ENCODE data around the gene ABCG1. TPM values are rescaled to one million over a fixed set of nuclear protein-coding genes. Genes with fewer than 3 reads are reported as not detected.

ABCG1 gene
- total RNA-seq, 1 donor from 2014 or later: 10.2 TPM

DNA sequence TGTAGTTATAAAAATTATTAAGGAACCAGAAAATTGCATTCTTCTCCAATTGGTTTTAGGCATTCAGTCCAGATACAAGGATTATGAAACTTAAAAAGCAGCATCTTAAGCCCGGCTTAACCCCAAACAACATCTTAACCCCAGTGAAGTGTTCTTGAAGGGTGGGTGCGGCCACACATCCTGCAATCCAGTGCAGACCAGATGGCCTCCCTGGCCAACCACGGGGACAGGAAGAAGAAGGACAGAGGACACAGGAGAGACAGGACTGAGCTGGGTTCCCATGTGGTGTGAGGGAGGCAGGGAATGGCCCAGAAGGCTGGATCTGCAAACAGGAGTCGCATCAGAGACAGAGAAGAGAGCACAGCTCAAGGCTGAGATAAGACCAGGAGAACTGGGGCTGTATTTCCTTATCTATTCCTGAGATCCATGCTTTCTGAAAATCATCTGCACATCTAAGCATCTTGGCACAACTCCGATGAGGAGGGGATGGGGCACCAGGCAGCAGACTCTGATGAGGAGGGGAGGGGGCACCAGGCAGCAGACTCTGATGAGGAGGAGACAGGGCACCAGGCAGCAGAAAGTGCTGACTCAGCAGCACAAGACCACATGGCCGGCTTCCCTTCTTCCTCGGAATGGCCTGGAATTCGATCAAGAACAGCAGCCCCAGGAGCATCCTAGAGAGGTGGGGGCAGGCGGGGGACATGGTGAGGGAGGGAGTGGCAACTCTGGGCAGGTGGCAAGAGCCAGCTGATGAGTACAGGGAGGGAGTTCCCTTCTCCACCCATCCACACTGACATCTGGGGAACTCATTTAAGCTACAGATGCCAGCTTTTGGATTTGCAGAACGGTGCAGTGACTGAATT, 26.6 kb downstream of the ABCG1 start:
- H3K27ac Mint-ChIP-seq: no peak overlapping the region
- intact Hi-C loops (cut with micrococcal nuclease): no loop called here

DNA sequence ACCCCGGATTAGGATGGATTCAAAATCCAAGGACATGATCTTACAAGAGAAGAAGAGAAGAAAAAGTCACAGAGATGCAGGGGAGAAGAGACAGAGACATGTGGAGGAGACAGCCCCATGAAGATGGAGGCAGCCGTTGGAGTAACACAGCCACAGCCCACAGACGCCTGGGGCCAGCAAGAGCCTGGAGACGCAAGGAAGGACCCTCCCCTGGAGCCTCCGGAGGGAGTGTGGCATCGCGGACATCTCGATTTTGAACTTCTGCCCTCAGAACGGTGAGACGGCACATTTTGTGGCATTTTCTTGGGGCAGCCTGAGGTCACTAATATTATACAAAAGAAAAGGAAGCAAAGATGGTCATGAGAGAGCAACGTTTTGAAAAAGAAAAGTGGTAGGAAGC, 28.8 kb downstream of the ABCG1 start:
- Mint-ChIP-seq H3K27me3 (ENCODE audit: insufficient read depth) (no peaks in the 10 kb centered on the region), H3K27ac (no peak overlapping the region), H3K4me3 (no peak overlapping the region), H3K9me3 (no peaks in the 10 kb centered on the region), H3K36me3 (ENCODE audit: low read depth) (peaks cover 13% of the 10 kb centered on the region), H3K4me1 (ENCODE audit: low read depth) (no peaks in the 10 kb centered on the region)
- intact Hi-C loops (cut with micrococcal nuclease): no loop called here
- no peak for DNase-seq (ENCODE audit: low spot score)

More for the DNA sequence above, 26.6 kb downstream of the ABCG1 start:
- Mint-ChIP-seq H3K36me3 (ENCODE audit: low read depth) (peaks cover 13% of the 10 kb centered on the region), H3K27me3 (ENCODE audit: insufficient read depth) (no peaks in the 10 kb centered on the region), H3K9me3 (no peaks in the 10 kb centered on the region), H3K4me1 (ENCODE audit: low read depth) (no peaks in the 10 kb centered on the region), H3K4me3 (no peak overlapping the region)
- DNase-seq (ENCODE audit: low spot score): no peak

DNA sequence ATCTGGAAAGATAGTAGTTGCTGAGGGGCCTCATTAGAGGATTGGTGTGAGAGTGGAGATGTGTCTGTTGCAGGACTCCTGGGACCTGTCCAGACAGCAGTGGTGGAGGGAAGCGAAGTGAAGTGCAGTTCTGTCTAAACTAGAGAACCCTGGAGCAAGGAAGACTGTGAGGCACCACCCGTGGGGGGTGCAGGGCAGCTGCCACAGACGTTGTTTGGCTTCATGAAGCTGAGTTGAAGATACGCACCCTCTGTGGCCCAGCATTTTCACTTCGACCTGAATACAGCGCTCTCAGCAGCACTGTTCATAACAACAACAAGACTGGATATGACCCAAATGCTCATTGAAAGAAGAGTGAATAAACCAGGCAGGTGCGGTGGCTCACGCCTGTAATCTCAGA, 29.3 kb downstream of the ABCG1 start:
- Mint-ChIP-seq H3K27ac (no peak overlapping the region), H3K4me3 (no peak overlapping the region), H3K27me3 (ENCODE audit: insufficient read depth) (no peaks in the 10 kb centered on the region), H3K4me1 (ENCODE audit: low read depth) (no peaks in the 10 kb centered on the region), H3K9me3 (no peaks in the 10 kb centered on the region), H3K36me3 (ENCODE audit: low read depth) (peaks cover 13% of the 10 kb centered on the region)
- intact Hi-C loops (cut with micrococcal nuclease): no loop called here
- no peak for DNase-seq (ENCODE audit: low spot score)

DNA sequence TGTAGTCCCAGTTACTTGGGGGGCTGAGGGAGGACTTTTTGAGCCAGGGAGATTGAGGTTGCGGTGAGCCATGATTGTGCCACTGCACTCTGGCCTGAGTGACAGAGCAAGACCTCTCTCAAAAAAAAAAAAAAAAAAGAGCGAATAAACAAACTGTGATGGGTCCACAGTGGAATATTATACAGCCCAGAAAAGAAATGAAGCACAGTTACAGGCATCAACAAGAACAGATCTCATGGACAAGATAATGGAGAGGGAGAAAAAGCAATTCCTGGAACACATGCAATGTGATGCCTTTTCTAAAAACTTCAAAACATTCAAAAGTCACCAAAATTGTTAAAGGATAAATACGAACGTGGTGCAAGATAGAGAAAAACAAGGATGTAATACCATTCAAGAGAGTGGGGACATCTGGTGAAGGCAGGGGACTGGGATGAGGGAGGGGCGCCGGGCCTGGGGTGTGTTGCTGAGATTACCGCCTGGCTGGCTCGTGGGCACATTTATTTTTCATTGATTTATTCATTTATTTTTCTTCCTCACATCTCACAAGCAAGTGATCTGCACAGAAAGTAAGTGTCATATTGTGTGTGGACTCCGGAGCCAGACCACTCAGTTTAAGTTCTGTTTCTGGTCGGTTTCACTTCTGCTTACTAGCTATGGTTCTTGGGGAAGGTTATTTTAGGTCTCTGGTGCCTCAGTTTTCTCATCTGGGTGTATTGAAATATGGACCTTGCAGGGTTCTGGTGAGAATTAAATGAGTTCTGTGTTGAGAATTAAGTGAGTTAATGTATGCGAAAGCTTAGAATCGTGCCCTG, 30.1 kb downstream of the ABCG1 start:
- no peak overlapping the region for H3K27ac Mint-ChIP-seq
- H3K36me3 Mint-ChIP-seq (ENCODE audit: low read depth): peaks cover 13% of the 10 kb centered on the region
- no peak for DNase-seq (ENCODE audit: low spot score)
- no peaks in the 10 kb centered on the region for H3K27me3 Mint-ChIP-seq (ENCODE audit: insufficient read depth)
- intact Hi-C loops (cut with micrococcal nuclease): no loop called here
- H3K4me3 Mint-ChIP-seq: no peak overlapping the region
- H3K4me1 Mint-ChIP-seq (ENCODE audit: low read depth): no peaks in the 10 kb centered on the region
- H3K9me3 Mint-ChIP-seq: no peaks in the 10 kb centered on the region

DNA sequence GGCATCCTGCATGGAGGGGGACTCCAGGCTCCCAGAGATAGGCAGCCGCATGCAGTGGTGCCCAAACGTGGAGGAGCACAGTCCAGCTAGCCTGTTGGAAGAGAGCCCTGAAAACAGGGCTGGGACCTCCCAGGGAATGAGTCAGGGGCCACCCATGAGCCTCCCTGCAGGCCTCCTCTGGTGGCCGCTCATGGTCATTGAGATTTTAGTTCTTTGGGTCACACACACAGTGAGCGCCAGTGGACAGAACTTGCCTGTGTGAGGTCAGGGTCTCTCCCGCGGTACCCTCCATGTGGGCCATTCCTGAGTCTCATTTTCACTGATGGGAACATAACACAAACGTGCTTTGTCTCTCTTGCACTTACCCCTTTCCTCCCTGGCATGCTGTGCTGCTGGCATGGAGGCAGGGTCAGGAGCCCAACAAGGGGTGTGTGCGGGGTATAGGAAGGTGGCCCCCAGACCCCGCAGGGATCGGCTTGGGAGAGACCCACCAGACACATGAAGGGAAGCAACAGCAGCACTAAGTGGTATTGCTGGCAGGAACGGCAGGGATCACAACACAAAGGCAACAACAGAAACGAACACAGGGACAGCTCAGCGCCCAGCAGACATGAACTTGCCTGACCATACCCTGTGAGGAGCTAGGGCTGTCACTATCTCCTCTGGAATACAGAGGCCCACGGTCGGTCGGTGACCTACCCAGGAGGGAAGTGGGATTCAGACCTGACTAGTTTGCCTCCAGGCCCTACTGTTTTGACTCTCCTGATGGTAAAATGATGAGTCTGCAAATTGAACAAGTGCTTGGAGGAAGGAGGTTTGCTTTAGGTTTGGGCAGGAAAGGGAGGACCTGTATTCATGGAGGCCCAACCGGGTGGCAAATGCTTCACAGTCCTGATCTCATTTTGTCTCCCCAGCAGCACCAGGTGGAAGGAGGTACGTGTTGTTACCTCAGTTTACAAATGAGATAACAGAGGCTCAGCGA, 31.8 kb downstream of the ABCG1 start:
- H3K27ac Mint-ChIP-seq: no peak overlapping the region
- no peak for DNase-seq (ENCODE audit: low spot score)
- peaks cover 11% of the 10 kb centered on the region for H3K36me3 Mint-ChIP-seq (ENCODE audit: low read depth)
- H3K4me3 Mint-ChIP-seq: no peak overlapping the region
- no peaks in the 10 kb centered on the region for H3K9me3 Mint-ChIP-seq
- intact Hi-C loops (cut with micrococcal nuclease): no loop called here
- no peaks in the 10 kb centered on the region for H3K4me1 Mint-ChIP-seq (ENCODE audit: low read depth)
- H3K27me3 Mint-ChIP-seq (ENCODE audit: insufficient read depth): peaks cover 1% of the 10 kb centered on the region

- intact Hi-C loops (cut with micrococcal nuclease): no loop called here
- Mint-ChIP-seq H3K36me3 (ENCODE audit: low read depth) (peaks cover 11% of the 10 kb centered on the region), H3K4me1 (ENCODE audit: low read depth) (no peaks in the 10 kb centered on the region), H3K27ac (no peak overlapping the region), H3K9me3 (no peaks in the 10 kb centered on the region), H3K27me3 (ENCODE audit: insufficient read depth) (peaks cover 1% of the 10 kb centered on the region), H3K4me3 (no peak overlapping the region)
- no peak for DNase-seq (ENCODE audit: low spot score)
Measured at GRCh38 chr21:42251654-42252324, 32.8 kb downstream of the ABCG1 start.

DNA sequence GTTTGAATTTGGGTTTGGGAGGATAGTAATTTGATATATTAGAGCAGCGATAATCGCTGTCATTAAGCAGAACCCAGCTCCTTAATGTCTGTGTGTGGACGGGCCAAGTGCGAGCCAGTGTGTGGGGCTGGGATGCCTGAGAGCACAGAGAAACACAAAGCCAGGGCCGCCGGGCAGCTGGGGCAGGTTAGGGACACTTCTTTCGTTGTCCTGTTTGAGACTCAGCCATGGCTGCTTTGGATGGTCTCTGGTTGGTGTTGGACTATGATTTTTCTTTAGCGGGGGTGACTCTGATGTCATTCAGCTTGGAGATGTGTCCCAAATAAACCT, 33.4 kb downstream of the ABCG1 start:
- Mint-ChIP-seq H3K9me3 (no peaks in the 10 kb centered on the region), H3K36me3 (ENCODE audit: low read depth) (peaks cover 11% of the 10 kb centered on the region)
- intact Hi-C loops (cut with micrococcal nuclease): no loop called here

DNA sequence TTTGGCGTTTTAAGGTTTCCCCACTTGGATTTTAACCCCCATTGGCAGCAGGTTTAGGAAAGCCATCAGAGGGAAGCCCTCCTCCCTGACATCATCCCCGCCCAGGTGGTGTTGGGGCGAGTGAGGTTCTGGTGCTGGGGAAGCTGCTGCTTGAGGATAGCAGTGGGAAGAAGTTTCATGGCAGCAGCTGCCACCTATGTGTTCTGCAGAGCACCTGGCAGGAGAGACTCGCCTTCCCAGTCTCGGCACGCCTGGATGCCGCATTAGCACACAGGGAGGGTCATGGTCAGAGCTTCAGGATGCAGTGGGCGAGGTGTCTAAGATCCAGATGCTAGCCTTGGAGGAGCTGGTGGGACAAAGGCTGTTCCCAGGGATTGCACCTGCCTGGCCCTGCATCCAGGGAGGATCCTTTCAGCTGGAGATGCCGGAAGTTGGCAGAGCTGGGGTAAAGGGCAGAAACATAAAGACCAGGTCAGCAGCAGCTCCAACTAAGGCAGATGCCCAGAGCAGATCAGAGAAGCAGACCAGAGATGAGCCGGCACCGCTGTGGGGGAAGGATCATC, 33.9 kb downstream of the ABCG1 start:
- no peaks in the 10 kb centered on the region for H3K9me3 Mint-ChIP-seq
- intact Hi-C loops (cut with micrococcal nuclease): no loop called here
- DNase-seq (ENCODE audit: low spot score): no peak
- H3K27ac Mint-ChIP-seq: no peak overlapping the region
- peaks cover 1% of the 10 kb centered on the region for H3K27me3 Mint-ChIP-seq (ENCODE audit: insufficient read depth)
- peaks cover 7% of the 10 kb centered on the region for H3K36me3 Mint-ChIP-seq (ENCODE audit: low read depth)
- no peak overlapping the region for H3K4me3 Mint-ChIP-seq
- no peaks in the 10 kb centered on the region for H3K4me1 Mint-ChIP-seq (ENCODE audit: low read depth)

More for the DNA sequence above, 33.4 kb downstream of the ABCG1 start:
- no peak for DNase-seq (ENCODE audit: low spot score)
- H3K27me3 Mint-ChIP-seq (ENCODE audit: insufficient read depth): peaks cover 1% of the 10 kb centered on the region
- H3K27ac Mint-ChIP-seq: no peak overlapping the region
- H3K4me1 Mint-ChIP-seq (ENCODE audit: low read depth): no peaks in the 10 kb centered on the region
- no peak overlapping the region for H3K4me3 Mint-ChIP-seq

GRCh38 chr21:42253466-42253865, 34.5 kb downstream of the ABCG1 start:
- intact Hi-C loops (cut with micrococcal nuclease): no loop called here
- no peaks in the 10 kb centered on the region for H3K9me3 Mint-ChIP-seq
- no peak for DNase-seq (ENCODE audit: low spot score)
- H3K27ac Mint-ChIP-seq: no peak overlapping the region
- H3K36me3 Mint-ChIP-seq (ENCODE audit: low read depth): peaks cover 2% of the 10 kb centered on the region
- H3K27me3 Mint-ChIP-seq (ENCODE audit: insufficient read depth): peaks cover 3% of the 10 kb centered on the region
- H3K4me3 Mint-ChIP-seq: no peak overlapping the region
- H3K4me1 Mint-ChIP-seq (ENCODE audit: low read depth): peaks cover 3% of the 10 kb centered on the region

GRCh38 chr21:42254083-42254482, 35.1 kb downstream of the ABCG1 start:
- Mint-ChIP-seq H3K36me3 (ENCODE audit: low read depth) (no peaks in the 10 kb centered on the region), H3K27ac (no peak overlapping the region), H3K9me3 (no peaks in the 10 kb centered on the region), H3K4me1 (ENCODE audit: low read depth) (peaks cover 6% of the 10 kb centered on the region), H3K4me3 (no peak overlapping the region), H3K27me3 (ENCODE audit: insufficient read depth) (peaks cover 4% of the 10 kb centered on the region)
- DNase-seq (ENCODE audit: low spot score): no peak
- intact Hi-C loops (cut with micrococcal nuclease): no loop called here

GRCh38 chr21:42254651-42255601, 36.0 kb downstream of the ABCG1 start:
- H3K4me3 Mint-ChIP-seq: no peak overlapping the region
- H3K27ac Mint-ChIP-seq: no peak overlapping the region
- DNase-seq (ENCODE audit: low spot score): no peak
- peaks cover 6% of the 10 kb centered on the region for H3K4me1 Mint-ChIP-seq (ENCODE audit: low read depth)
- no peaks in the 10 kb centered on the region for H3K36me3 Mint-ChIP-seq (ENCODE audit: low read depth)
- no peaks in the 10 kb centered on the region for H3K9me3 Mint-ChIP-seq
- peaks cover 4% of the 10 kb centered on the region for H3K27me3 Mint-ChIP-seq (ENCODE audit: insufficient read depth)
- intact Hi-C loops (cut with micrococcal nuclease): no loop called here
